OCI-LY7 (cell line): ENCODE results near the gene ARVCF. TPM values are rescaled to one million over a fixed set of nuclear protein-coding genes. Genes with fewer than 3 reads are reported as not detected.

ENCODE experiments used
- BruUV-seq: library from RNA; stranded (reverse); fragments of 400-500 nt; replicated peaks from 2 replicates; lab custom pipeline; 2021; lab: Mats Ljungman, UMichigan
- CTCF ChIA-PET: fragments of 300-600 bp; sonication (Branson Sonifier 250); formaldehyde crosslinking; loops from one replicate; lab custom pipeline; 2022; ENCODE audit warnings: antibody characterized with exemption; ENCODE audit not compliant: unreplicated experiment; lab: Charles Lee
- POLR2A ChIA-PET: fragments of 300-600 bp; sonication (Branson Sonifier 250); formaldehyde crosslinking; loops from one replicate; lab custom pipeline; 2022; ENCODE audit warnings: antibody characterized with exemption; lab: Charles Lee
- DNase-seq: peaks from one replicate; pipeline ENCODE4 v3.0.0-alpha.2; 2015; ENCODE audit warnings: low spot score
- H2AFZ ChIP-seq: fragments of 200-600 bp; sonication (generic), shearing (Covaris generic); 2 replicates; pipeline ENCODE4 v1.6.1; 2014; ENCODE audit warnings: mild to moderate bottlenecking, antibody characterized with exemption, low read length, moderate library complexity
- H3K27ac ChIP-seq: fragments of 200-600 bp; sonication (generic); 2 replicates; pipeline ENCODE4 v1.5.1; 2014; ENCODE audit warnings: mixed run types, low read depth, mild to moderate bottlenecking, moderate library complexity, low read length, inconsistent platforms; ENCODE audit not compliant: poor library complexity, severe bottlenecking
- H3K36me3 ChIP-seq: fragments of 200-600 bp; sonication (generic); 2 replicates; pipeline ENCODE4 v1.6.1; 2014; ENCODE audit warnings: mild to moderate bottlenecking, antibody characterized with exemption, low read length, moderate library complexity, mixed read lengths; ENCODE audit not compliant: insufficient read depth
- H3K4me1 ChIP-seq: fragments of 200-600 bp; sonication (generic); 2 replicates; pipeline ENCODE4 v1.5.1; 2014; ENCODE audit warnings: mild to moderate bottlenecking, low read length; ENCODE audit not compliant: insufficient read depth, poor library complexity, severe bottlenecking
- H3K4me2 ChIP-seq: fragments of 200-600 bp; sonication (generic); 2 replicates; pipeline ENCODE4 v1.6.1; 2014; ENCODE audit warnings: mild to moderate bottlenecking, low read length
- H3K4me3 ChIP-seq: fragments of 200-600 bp; sonication (generic); 2 replicates; pipeline ENCODE4 v1.5.1; 2014; ENCODE audit warnings: mild to moderate bottlenecking, low read depth, low read length; ENCODE audit not compliant: poor library complexity, severe bottlenecking
- H3K79me2 ChIP-seq: fragments of 200-600 bp; sonication (generic); 2 replicates; pipeline ENCODE4 v1.6.1; 2016; ENCODE audit warnings: low read depth, mild to moderate bottlenecking, low read length, moderate library complexity, mixed read lengths; ENCODE audit not compliant: insufficient read depth
- H3K9me2 ChIP-seq: fragments of 200-600 bp; sonication (generic); 2 replicates; pipeline ENCODE4 v1.6.1; 2016; ENCODE audit warnings: mild to moderate bottlenecking, low read length, mixed read lengths; ENCODE audit not compliant: insufficient read depth
- H3K9me3 ChIP-seq: fragments of 200-600 bp; sonication (generic); 2 replicates; pipeline ENCODE4 v1.6.1; 2014; ENCODE audit warnings: mild to moderate bottlenecking, mixed run types, low read length, mixed read lengths
- H4K20me1 ChIP-seq: fragments of 200-600 bp; sonication (generic); 2 replicates; pipeline ENCODE4 v1.6.1; 2014; ENCODE audit warnings: mild to moderate bottlenecking, antibody characterized with exemption, low read length, moderate library complexity, mixed read lengths; ENCODE audit not compliant: insufficient read depth
- EZH2phosphoT487 ChIP-seq: fragments of 200-600 bp; sonication (generic); IDR thresholded peaks from 2 replicates; pipeline ENCODE4 v1.6.1; 2018; ENCODE audit warnings: low read depth, borderline replicate concordance, mild to moderate bottlenecking, mixed run types, antibody characterized with exemption, low read length, moderate library complexity, mixed read lengths
- intact Hi-C: fragments of 100-400 bp; cut with micrococcal nuclease; formaldehyde crosslinking; loops from one replicate; pipeline ENCODE4 v1.10.0; 2022; ENCODE audit not compliant: unreplicated experiment
- total RNA-seq, 2 experiments: library from RNA; depleted of rRNA in 1 of 2; stranded (reverse); fragments of >200 nt in 1 of 2; shearing (Covaris generic) in 1 of 2; gene quantifications; 2 replicates each; pipeline ENCODE4 v1.2.3, GENCODE V29; 2014 to 2022
- TF ChIP-seq, protein P1 (sequence below): fragments of 200-600 bp; sonication (generic); conservative IDR thresholded peaks from 2 replicates; pipeline ENCODE4 v1.5.1; 2014; ENCODE audit warnings: mild to moderate bottlenecking, antibody characterized with exemption, low read length, moderate library complexity, mixed read lengths

Gene ARVCF
- total RNA-seq, 2 experiments from 2014 or later = 2.9 to 3.8 TPM

DNA sequence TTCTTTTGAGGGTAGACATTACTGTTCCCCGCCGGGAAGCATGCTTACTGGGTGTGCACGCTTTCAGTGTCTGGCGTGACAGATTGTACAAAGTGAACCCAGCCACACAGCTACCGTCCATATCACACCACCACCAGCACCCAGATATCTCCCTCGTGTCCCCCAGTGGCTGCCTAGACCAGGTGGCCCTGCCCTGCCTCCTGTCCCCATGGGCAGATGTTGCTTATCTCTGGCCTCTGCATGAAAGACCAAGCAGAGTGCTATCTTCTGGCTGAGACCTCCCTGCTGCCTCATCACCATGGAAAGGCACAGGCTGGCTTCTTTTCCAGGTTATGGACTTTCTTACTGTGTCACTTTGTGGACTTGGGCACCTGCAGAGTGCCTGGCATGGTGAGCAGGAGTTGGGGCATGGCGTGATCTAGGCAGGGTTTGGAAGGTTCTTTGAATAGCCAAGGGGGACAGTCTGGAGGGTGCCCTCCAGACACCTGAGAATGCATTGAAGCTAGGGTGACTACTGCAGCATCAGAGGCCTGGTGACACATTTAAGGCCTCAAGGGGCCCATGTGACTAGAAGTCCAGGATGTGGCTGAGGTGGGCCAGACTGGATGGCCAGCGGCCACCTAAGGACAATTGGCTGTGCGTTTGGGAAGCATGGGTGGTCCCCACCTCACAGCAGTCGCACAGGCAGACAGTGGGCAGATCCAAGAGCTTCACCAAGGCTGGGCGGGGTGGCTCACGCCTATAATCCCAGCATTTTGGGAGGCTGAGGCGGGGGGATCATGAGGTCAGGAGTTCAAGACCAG lies 9.0 kb upstream of the ARVCF start:
- no peak overlapping the region for H3K4me3 ChIP-seq
- no peaks in the 10 kb centered on the region for H4K20me1 ChIP-seq
- H3K4me2 ChIP-seq = no peak overlapping the region
- intact Hi-C loops = no loop called here
- H3K9me3 ChIP-seq = no peaks in the 10 kb centered on the region
- no TSS peak for BruUV-seq
- ChIA-PET CTCF (no interaction called here), POLR2A (no interaction called here)
- H3K4me1 ChIP-seq = peaks cover 13% of the 10 kb centered on the region
- H3K79me2 ChIP-seq = no peaks in the 10 kb centered on the region
- no peak overlapping the region for H3K27ac ChIP-seq
- H3K36me3 ChIP-seq = no peaks in the 10 kb centered on the region
- DNase-seq = no peak
- H2AFZ ChIP-seq = no peak overlapping the region
- no peaks in the 10 kb centered on the region for H3K9me2 ChIP-seq
- TF ChIP-seq, protein P1, sequence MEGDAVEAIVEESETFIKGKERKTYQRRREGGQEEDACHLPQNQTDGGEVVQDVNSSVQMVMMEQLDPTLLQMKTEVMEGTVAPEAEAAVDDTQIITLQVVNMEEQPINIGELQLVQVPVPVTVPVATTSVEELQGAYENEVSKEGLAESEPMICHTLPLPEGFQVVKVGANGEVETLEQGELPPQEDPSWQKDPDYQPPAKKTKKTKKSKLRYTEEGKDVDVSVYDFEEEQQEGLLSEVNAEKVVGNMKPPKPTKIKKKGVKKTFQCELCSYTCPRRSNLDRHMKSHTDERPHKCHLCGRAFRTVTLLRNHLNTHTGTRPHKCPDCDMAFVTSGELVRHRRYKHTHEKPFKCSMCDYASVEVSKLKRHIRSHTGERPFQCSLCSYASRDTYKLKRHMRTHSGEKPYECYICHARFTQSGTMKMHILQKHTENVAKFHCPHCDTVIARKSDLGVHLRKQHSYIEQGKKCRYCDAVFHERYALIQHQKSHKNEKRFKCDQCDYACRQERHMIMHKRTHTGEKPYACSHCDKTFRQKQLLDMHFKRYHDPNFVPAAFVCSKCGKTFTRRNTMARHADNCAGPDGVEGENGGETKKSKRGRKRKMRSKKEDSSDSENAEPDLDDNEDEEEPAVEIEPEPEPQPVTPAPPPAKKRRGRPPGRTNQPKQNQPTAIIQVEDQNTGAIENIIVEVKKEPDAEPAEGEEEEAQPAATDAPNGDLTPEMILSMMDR = no peak
- TF ChIP-seq EZH2phosphoT487 = no peak

DNA sequence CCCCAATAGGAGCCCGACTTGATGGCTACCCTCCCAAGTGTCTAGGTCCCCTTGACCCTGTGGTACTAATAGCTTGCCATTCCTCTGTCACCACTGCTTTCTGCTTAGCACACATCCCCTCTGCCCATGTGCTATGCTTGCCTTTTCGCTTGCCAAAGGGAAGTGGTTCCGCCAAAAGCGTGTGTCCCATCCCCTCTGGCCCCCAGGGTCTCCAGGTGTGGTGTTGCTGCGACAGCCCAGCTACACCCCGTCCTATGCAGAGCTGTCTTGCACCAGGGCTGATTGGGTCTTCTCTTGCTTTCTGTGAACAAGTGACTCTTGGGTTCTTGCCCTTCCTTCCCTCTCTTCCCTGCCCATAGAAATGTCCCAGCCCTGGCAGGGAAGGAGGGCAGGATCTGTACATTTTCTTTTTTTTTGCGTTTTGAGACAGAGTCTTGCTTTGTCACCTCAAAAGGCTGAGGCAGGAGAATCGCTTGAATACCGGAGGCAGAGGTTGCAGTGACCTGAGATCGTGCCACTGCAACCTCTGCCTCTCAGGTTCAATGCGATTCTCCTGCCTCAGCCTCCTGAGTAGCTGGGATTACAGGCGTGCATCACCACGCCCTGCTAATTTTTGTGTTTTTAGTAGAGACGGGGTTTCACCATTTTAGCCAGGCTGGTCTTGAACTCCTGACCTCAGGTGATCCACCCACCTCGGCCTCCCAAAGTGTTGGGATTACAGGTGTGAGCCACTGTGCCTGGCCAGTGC lies 8.2 kb upstream of the ARVCF start:
- H3K9me2 ChIP-seq = no peaks in the 10 kb centered on the region
- H2AFZ ChIP-seq = no peak overlapping the region
- no peaks in the 10 kb centered on the region for H3K79me2 ChIP-seq
- no peak overlapping the region for H3K4me2 ChIP-seq
- CTCF ChIA-PET = no interaction called here
- no TSS peak for BruUV-seq
- intact Hi-C loops = no loop called here
- POLR2A ChIA-PET = no interaction called here
- H3K27ac ChIP-seq = no peak overlapping the region
- H3K4me3 ChIP-seq = no peak overlapping the region
- TF ChIP-seq EZH2phosphoT487 = no peak
- TF ChIP-seq, protein P1 = no peak
- no peaks in the 10 kb centered on the region for H4K20me1 ChIP-seq
- no peak for DNase-seq
- H3K4me1 ChIP-seq = peaks cover 20% of the 10 kb centered on the region
- no peaks in the 10 kb centered on the region for H3K9me3 ChIP-seq
- no peaks in the 10 kb centered on the region for H3K36me3 ChIP-seq
